Measurements from ENCODE around the gene TXNDC2. TPM values are rescaled to one million over a fixed set of nuclear protein-coding genes. Genes with fewer than 3 reads are reported as not detected.
A peak's percentile ranks its signal among the peaks of the same experiment; 100 is the strongest.

TXNDC2 gene
- total RNA-seq, 4 donors from 2014 or later, result 0.62 to 0.96 TPM; not detected in 2

DNA sequence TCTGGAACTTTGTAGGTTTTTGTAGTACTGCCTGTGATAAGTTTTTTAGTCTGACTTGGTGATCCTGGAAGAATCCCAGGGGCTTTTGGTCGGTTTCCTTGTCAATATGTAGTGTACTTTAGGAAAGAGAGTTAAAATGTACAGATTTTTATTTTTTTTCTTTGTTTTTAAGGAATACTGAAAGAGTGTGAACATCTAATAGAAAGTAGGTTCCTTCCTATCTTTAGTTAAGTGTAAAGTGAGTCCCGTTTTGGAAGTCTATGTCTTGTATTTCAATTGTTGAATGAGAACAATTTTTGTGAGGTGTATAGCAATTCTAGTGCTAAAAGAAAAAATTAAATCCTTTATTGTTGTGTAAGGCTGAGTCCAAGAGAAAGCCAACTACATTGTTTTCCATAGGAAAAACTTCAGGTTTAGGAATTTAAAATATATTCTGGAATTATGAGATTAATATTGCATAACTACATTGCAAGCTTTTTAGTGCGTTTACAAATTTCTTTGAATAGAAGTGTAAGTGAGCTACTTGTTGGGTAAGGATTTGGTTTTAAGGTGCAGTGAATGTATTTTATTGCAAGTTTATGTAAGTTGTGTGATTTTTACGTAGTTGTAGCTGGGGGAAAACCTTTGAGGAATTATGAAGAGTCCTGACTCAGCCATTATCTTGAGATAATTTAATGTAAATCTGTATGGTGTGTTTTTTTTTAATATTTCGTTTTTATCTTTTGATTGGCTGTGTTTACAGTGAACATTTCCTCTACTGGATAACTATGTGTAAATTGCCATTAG is 29.7 kb downstream of the TXNDC2 start:
- 5 to 10% methylated on average over 4 to 5 of the region's 5 CpGs for WGBS, 2 donors (ENCODE audit: low coverage in 1 of 2)
- no peak for ATAC-seq
- no peaks in the 10 kb centered on the region for H3K27me3 ChIP-seq
- peaks cover 17 to 60% (median 25%) of the 10 kb centered on the region in 3 donors for H3K4me1 ChIP-seq
- H3K36me3 ChIP-seq, result no peaks in the 10 kb centered on the region
- TF ChIP-seq POLR2AphosphoS5 (IDR thresholded peaks at IDR 0.05), result no peak
- TF ChIP-seq CTCF (IDR thresholded peaks at IDR 0.05), result no peak
- no peak for TF ChIP-seq POLR2A (IDR thresholded peaks at IDR 0.05)
- no peak for TF ChIP-seq EP300 (IDR thresholded peaks at IDR 0.05)
- H3K4me3 ChIP-seq, result peak overlapping the region; percentile 73 to 94
- no peaks in the 10 kb centered on the region for H3K9me3 ChIP-seq
- peak overlapping the region; percentile 93 to 100 (median 98) for H3K27ac ChIP-seq

DNA sequence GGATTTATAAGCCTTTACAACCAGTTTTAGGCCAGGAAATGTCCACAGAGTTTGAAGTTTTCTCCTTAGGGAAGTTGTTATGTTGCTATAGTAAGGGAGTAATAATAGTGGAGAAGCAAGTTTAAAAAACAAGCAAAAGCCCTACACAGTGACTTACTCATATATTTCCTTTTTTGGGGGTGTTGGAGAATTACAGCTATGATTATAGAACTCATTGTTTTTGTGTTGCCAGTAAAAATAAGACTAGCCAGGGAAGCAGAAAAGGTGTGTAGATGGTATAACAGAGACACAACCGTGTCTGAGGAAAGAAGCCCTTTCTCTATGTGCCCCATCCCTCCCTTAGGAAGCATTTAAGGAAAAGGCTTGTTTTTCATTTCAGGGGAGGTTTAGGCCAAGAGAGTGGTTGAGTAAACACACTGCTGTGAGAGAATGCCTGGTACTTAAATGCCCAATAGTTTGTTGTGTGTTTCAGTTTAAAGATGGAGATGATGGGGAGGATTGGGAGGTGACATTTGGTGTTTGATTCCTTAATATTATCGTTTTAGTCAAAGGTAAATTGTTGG is 30.4 kb downstream of the TXNDC2 start:
- 3 to 6% methylated on average over 2 of the region's 2 CpGs for WGBS, 2 donors (ENCODE audit: low coverage in 1 of 2)
- no peak for TF ChIP-seq CTCF (IDR thresholded peaks at IDR 0.05)
- TF ChIP-seq EP300 (IDR thresholded peaks at IDR 0.05), result no peak
- TF ChIP-seq POLR2AphosphoS5 (IDR thresholded peaks at IDR 0.05), result no peak
- no peak for TF ChIP-seq POLR2A (IDR thresholded peaks at IDR 0.05)
- peak overlapping the region; percentile 73 to 94 for H3K4me3 ChIP-seq
- ATAC-seq, result no peak
- H3K27me3 ChIP-seq, result no peaks in the 10 kb centered on the region
- peaks cover 17 to 67% (median 32%) of the 10 kb centered on the region in 3 donors for H3K4me1 ChIP-seq
- no peaks in the 10 kb centered on the region for H3K9me3 ChIP-seq
- no peaks in the 10 kb centered on the region for H3K36me3 ChIP-seq
- H3K27ac ChIP-seq, result peak overlapping the region; percentile 93 to 100 (median 98)

GRCh38 chr18:9916808-9917207 is 31.0 kb downstream of the TXNDC2 start:
- no peak for ATAC-seq
- Histone ChIP-seq H3K4me1 (peaks cover 17 to 74% (median 32%) of the 10 kb centered on the region in 3 donors), H3K36me3 (no peaks in the 10 kb centered on the region), H3K27me3 (no peaks in the 10 kb centered on the region), H3K9me3 (no peaks in the 10 kb centered on the region), H3K4me3 (no peak overlapping the region), H3K27ac (peak overlapping the region in 2 of 4 donors; percentile 96 to 100)
- 74 to 77% methylated on average over 3 of the region's 3 CpGs for WGBS, 2 donors (ENCODE audit: low coverage in 1 of 2)
- TF ChIP-seq CTCF (IDR thresholded peaks at IDR 0.05) (no peak), POLR2A (IDR thresholded peaks at IDR 0.05) (no peak), EP300 (IDR thresholded peaks at IDR 0.05) (no peak), POLR2AphosphoS5 (IDR thresholded peaks at IDR 0.05) (no peak)

DNA sequence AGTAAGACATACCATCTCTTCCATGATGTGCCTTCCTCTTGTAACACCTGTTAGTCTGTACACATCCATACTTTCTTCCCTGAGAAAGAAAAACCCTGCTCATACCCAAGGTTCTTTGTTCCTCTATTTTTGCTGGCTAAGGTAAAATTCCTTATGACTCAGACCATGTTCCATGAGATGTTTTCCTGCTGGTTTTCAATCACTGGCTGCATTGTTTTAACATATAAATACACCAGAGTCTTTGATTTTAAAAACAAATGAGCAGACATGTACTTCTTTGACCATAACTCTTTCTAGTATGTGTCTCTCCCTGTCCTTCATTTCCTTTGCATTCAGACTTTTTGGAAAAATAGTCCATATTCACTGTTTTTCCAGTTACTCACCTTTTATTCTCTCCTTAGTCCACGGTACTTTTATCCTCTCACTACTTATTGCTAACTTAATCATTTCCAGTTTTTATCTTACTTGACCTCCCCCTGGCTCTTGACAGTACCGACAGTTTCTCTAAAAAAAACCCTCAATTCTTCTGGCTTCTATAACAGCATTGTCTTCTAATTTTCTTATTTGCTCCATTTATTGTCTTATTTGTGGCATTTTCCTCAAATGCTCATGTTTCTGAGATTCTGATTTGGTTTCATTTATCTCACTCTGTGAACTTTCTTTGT is 32.4 kb downstream of the TXNDC2 start:
- ATAC-seq, result no peak
- Histone ChIP-seq H3K27ac (peak overlapping the region in 3 of 4 donors; percentile 48 to 100 (median 96)), H3K4me1 (peaks cover 19 to 80% (median 36%) of the 10 kb centered on the region in 3 donors)

More for the DNA sequence above, 32.4 kb downstream of the TXNDC2 start:
- Histone ChIP-seq H3K36me3 (no peaks in the 10 kb centered on the region), H3K4me3 (peak overlapping the region in 1 of 2 donors; percentile 6), H3K27me3 (no peaks in the 10 kb centered on the region), H3K9me3 (no peaks in the 10 kb centered on the region)
- no peak for TF ChIP-seq POLR2AphosphoS5 (IDR thresholded peaks at IDR 0.05)
- no peak for TF ChIP-seq EP300 (IDR thresholded peaks at IDR 0.05)
- no peak for TF ChIP-seq POLR2A (IDR thresholded peaks at IDR 0.05)
- TF ChIP-seq CTCF (IDR thresholded peaks at IDR 0.05), result no peak
- WGBS, 2 donors (ENCODE audit: low coverage in 1 of 2), result 7 to 11% methylated on average over 2 of the region's 2 CpGs
